Subcutaneous abdominal adipose tissue (tissue), 5 donors: ENCODE results near the gene CAPZA2.

ENCODE experiments used
- H3K27ac ChIP-seq: one replicate; pipeline ENCODE4 v1.7.0; 2013; ENCODE audit warnings: low read depth, mild to moderate bottlenecking, inconsistent platforms, low read length, moderate library complexity
- H3K27me3 ChIP-seq, 5 donors: one replicate each; pipeline ENCODE4 v1.7.0; 2013; ENCODE audit warnings: low read length in 5 of 5, inconsistent platforms in 1 of 5; ENCODE audit not compliant: control insufficient read depth in 5 of 5, insufficient read depth in 4 of 5
- H3K36me3 ChIP-seq, 5 donors: one replicate each; pipeline ENCODE4 v1.7.0; 2013; ENCODE audit warnings: low read length in 5 of 5; ENCODE audit not compliant: control insufficient read depth in 5 of 5, insufficient read depth in 5 of 5
- H3K4me1 ChIP-seq, 5 donors: one replicate each; pipeline ENCODE4 v1.7.0; 2013; ENCODE audit warnings: low read length in 5 of 5, mild to moderate bottlenecking in 3 of 5, moderate library complexity in 1 of 5; ENCODE audit not compliant: control insufficient read depth in 5 of 5, insufficient read depth in 5 of 5
- H3K4me3 ChIP-seq, 5 donors: one replicate each; pipeline ENCODE4 v1.7.0; 2013; ENCODE audit warnings: low read length in 5 of 5, low read depth in 1 of 5
- H3K9ac ChIP-seq, 5 donors: one replicate each; pipeline ENCODE4 v1.7.0; 2013; ENCODE audit warnings: low read length in 5 of 5, mild to moderate bottlenecking in 4 of 5, moderate library complexity in 3 of 5
- H3K9me3 ChIP-seq, 5 donors: one replicate each; pipeline ENCODE4 v1.7.0; 2013; ENCODE audit warnings: low read length in 5 of 5; ENCODE audit not compliant: control insufficient read depth in 5 of 5
- donor health status: healthy.
- donor health status: healthy.
- donor health status: healthy.
- donor health status: healthy.
- donor health status: healthy.

CAPZA2 gene

GRCh38 chr7:116832692-116833091, 29.7 kb upstream of the CAPZA2 start:
- no peak overlapping the region for H3K4me3 ChIP-seq
- H3K9me3 ChIP-seq = no peaks in the 10 kb centered on the region
- no peak overlapping the region for H3K9ac ChIP-seq
- H3K27ac ChIP-seq = no peak overlapping the region
- H3K27me3 ChIP-seq = peaks cover 0 to 3% (median 0%) of the 10 kb centered on the region in 5 donors
- H3K4me1 ChIP-seq = no peaks in the 10 kb centered on the region
- H3K36me3 ChIP-seq = no peaks in the 10 kb centered on the region

- H3K9ac ChIP-seq = no peak overlapping the region
- H3K4me3 ChIP-seq = no peak overlapping the region
- no peaks in the 10 kb centered on the region for H3K9me3 ChIP-seq
- H3K27ac ChIP-seq = no peak overlapping the region
- no peaks in the 10 kb centered on the region for H3K4me1 ChIP-seq
- peaks cover 0 to 3% (median 0%) of the 10 kb centered on the region in 5 donors for H3K27me3 ChIP-seq
- no peaks in the 10 kb centered on the region for H3K36me3 ChIP-seq
Measured at GRCh38 chr7:116834815-116835504, 27.4 kb upstream of the CAPZA2 start.

GRCh38 chr7:116836048-116836447, 26.3 kb upstream of the CAPZA2 start:
- no peak overlapping the region for H3K27ac ChIP-seq
- H3K4me3 ChIP-seq = no peak overlapping the region
- no peaks in the 10 kb centered on the region for H3K36me3 ChIP-seq
- H3K9ac ChIP-seq = no peak overlapping the region
- H3K9me3 ChIP-seq = no peaks in the 10 kb centered on the region
- H3K27me3 ChIP-seq = peaks cover 0 to 3% (median 0%) of the 10 kb centered on the region in 5 donors
- H3K4me1 ChIP-seq = no peaks in the 10 kb centered on the region

GRCh38 chr7:116836911-116837310, 25.5 kb upstream of the CAPZA2 start:
- peaks cover 0 to 3% (median 0%) of the 10 kb centered on the region in 5 donors for H3K27me3 ChIP-seq
- no peaks in the 10 kb centered on the region for H3K4me1 ChIP-seq
- H3K9me3 ChIP-seq = no peaks in the 10 kb centered on the region
- H3K4me3 ChIP-seq = no peak overlapping the region
- H3K36me3 ChIP-seq = no peaks in the 10 kb centered on the region
- H3K9ac ChIP-seq = no peak overlapping the region
- H3K27ac ChIP-seq = no peak overlapping the region

GRCh38 chr7:116837586-116837985, 24.8 kb upstream of the CAPZA2 start:
- no peaks in the 10 kb centered on the region for H3K4me1 ChIP-seq
- no peak overlapping the region for H3K4me3 ChIP-seq
- H3K9ac ChIP-seq = no peak overlapping the region
- H3K27me3 ChIP-seq = peaks cover 0 to 3% (median 0%) of the 10 kb centered on the region in 5 donors
- H3K36me3 ChIP-seq = no peaks in the 10 kb centered on the region
- H3K27ac ChIP-seq = no peak overlapping the region
- no peaks in the 10 kb centered on the region for H3K9me3 ChIP-seq

- Histone ChIP-seq H3K4me3 (no peak overlapping the region), H3K36me3 (no peaks in the 10 kb centered on the region), H3K9me3 (no peaks in the 10 kb centered on the region)
Measured at GRCh38 chr7:116840256-116840655, 22.1 kb upstream of the CAPZA2 start.

GRCh38 chr7:116842371-116842770, 20.0 kb upstream of the CAPZA2 start:
- no peaks in the 10 kb centered on the region for H3K36me3 ChIP-seq
- no peaks in the 10 kb centered on the region for H3K4me1 ChIP-seq
- no peak overlapping the region for H3K4me3 ChIP-seq
- no peak overlapping the region for H3K9ac ChIP-seq
- H3K27me3 ChIP-seq = no peaks in the 10 kb centered on the region
- H3K27ac ChIP-seq = no peak overlapping the region
- no peaks in the 10 kb centered on the region for H3K9me3 ChIP-seq

More at GRCh38 chr7:116840256-116840655, 22.1 kb upstream of the CAPZA2 start:
- no peak overlapping the region for H3K27ac ChIP-seq
- no peaks in the 10 kb centered on the region for H3K4me1 ChIP-seq
- H3K9ac ChIP-seq = no peak overlapping the region
- no peaks in the 10 kb centered on the region for H3K27me3 ChIP-seq

- Histone ChIP-seq H3K9me3 (no peaks in the 10 kb centered on the region), H3K27ac (no peak overlapping the region), H3K9ac (no peak overlapping the region), H3K4me1 (no peaks in the 10 kb centered on the region), H3K27me3 (no peaks in the 10 kb centered on the region), H3K36me3 (no peaks in the 10 kb centered on the region), H3K4me3 (no peak overlapping the region)
Measured at GRCh38 chr7:116843378-116843777, 19.0 kb upstream of the CAPZA2 start.

- Histone ChIP-seq H3K4me3 (no peak overlapping the region), H3K27ac (no peak overlapping the region), H3K9ac (no peak overlapping the region), H3K4me1 (no peaks in the 10 kb centered on the region), H3K27me3 (no peaks in the 10 kb centered on the region), H3K9me3 (no peaks in the 10 kb centered on the region), H3K36me3 (no peaks in the 10 kb centered on the region)
Measured at GRCh38 chr7:116851175-116851574, 11.2 kb upstream of the CAPZA2 start.

- Histone ChIP-seq H3K36me3 (no peaks in the 10 kb centered on the region), H3K9me3 (no peaks in the 10 kb centered on the region), H3K27me3 (no peaks in the 10 kb centered on the region), H3K27ac (no peak overlapping the region), H3K9ac (no peak overlapping the region), H3K4me1 (no peaks in the 10 kb centered on the region), H3K4me3 (no peak overlapping the region)
Measured at GRCh38 chr7:116851671-116852070, 10.7 kb upstream of the CAPZA2 start.
